Breast epithelium (tissue), 4 donors: ENCODE results near the gene METRNL. TPM values are rescaled to one million over a fixed set of nuclear protein-coding genes. Genes with fewer than 3 reads are reported as not detected.

ENCODE experiments used
- DNase-seq, 2 donors: peaks; one replicate each; pipeline ENCODE4 v3.0.0-alpha.2; 2019; ENCODE audit warnings: low spot score in 2 of 2
- H3K27ac ChIP-seq, 2 donors: fragments of 200-600 bp; sonication (generic) in 1 of 2; one replicate each; pipeline ENCODE4 v1.5.1; 2016 to 2019; ENCODE audit warnings: mild to moderate bottlenecking in 1 of 2
- H3K27me3 ChIP-seq, 2 donors: fragments of 200-600 bp; sonication (generic) in 1 of 2; one replicate each; pipeline versions ENCODE4 v1.5.1 to v1.6.0; 2017 to 2019; ENCODE audit warnings: control low read depth in 1 of 2, mild to moderate bottlenecking in 1 of 2
- H3K36me3 ChIP-seq: fragments of 200-600 bp; one replicate; pipeline ENCODE4 v1.5.1; 2019
- H3K4me1 ChIP-seq, 2 donors: fragments of 200-600 bp; sonication (generic); one replicate each; pipeline ENCODE4 v1.5.1; 2016 to 2019; ENCODE audit warnings: control low read depth in 1 of 2
- H3K4me3 ChIP-seq, 3 donors: fragments of 200-600 bp; sonication (generic); 1 replicate in 2 of 3; 2 replicates in 1 of 3; pipeline ENCODE4 v1.5.1; 2016 to 2019; ENCODE audit warnings: mild to moderate bottlenecking in 3 of 3, moderate library complexity in 2 of 3
- H3K9me3 ChIP-seq, 2 donors: fragments of 200-600 bp; sonication (generic) in 1 of 2; one replicate each; pipeline ENCODE4 v1.5.1; 2016 to 2019; ENCODE audit warnings: control low read depth in 1 of 2
- CTCF ChIP-seq, 3 donors: fragments of 450-650 bp; IDR thresholded peaks; one replicate each; pipeline ENCODE4 v1.5.1; 2016 to 2017; ENCODE audit warnings: antibody characterized with exemption in 3 of 3, mild to moderate bottlenecking in 3 of 3, moderate library complexity in 3 of 3
- POLR2A ChIP-seq: fragments of 450-650 bp; IDR thresholded peaks from one replicate; pipeline ENCODE4 v1.6.1; 2016; ENCODE audit warnings: antibody characterized with exemption, mild to moderate bottlenecking, moderate library complexity
- POLR2AphosphoS5 ChIP-seq, 3 donors: sonication (generic); formaldehyde crosslinking; IDR thresholded peaks; one replicate each; pipeline ENCODE4 v1.6.1; 2017; ENCODE audit warnings: antibody characterized with exemption in 3 of 3
- intact Hi-C: fragments of 100-400 bp; cut with DNase I; formaldehyde crosslinking; loops from one replicate; pipeline ENCODE4 v1.15.1; 2023; ENCODE audit warnings: low total_unique reads
- total RNA-seq, 3 donors: library from RNA; depleted of rRNA; stranded (reverse); fragments of >200 nt; gene quantifications; one replicate each; pipeline ENCODE4 v1.1.0, GENCODE V29; 2016

The METRNL gene
- total RNA-seq, 3 donors from 2014 or later = 41.6 to 102 (median 54.1) TPM

- Histone ChIP-seq H3K27me3 (no peaks in the 10 kb centered on the region), H3K4me1 (peaks cover 0 to 3% of the 10 kb centered on the region in 2 donors), H3K27ac (no peak overlapping the region), H3K9me3 (no peaks in the 10 kb centered on the region), H3K36me3 (no peaks in the 10 kb centered on the region), H3K4me3 (no peak overlapping the region)
- DNase-seq = no peak
- no peak for TF ChIP-seq CTCF (IDR thresholded peaks at IDR 0.05)
- TF ChIP-seq POLR2A = no peak
- no peak for TF ChIP-seq POLR2AphosphoS5 (IDR thresholded peaks at IDR 0.05)
- intact Hi-C loops = no loop called here
Observed at GRCh38 chr17:83076938-83077337, 2.5 kb upstream of the METRNL start.

- no peak overlapping the region for H3K4me3 ChIP-seq
- no peaks in the 10 kb centered on the region for H3K27me3 ChIP-seq
- H3K4me1 ChIP-seq = peaks cover 0 to 3% of the 10 kb centered on the region in 2 donors
- TF ChIP-seq POLR2A = no peak
- TF ChIP-seq POLR2AphosphoS5 (IDR thresholded peaks at IDR 0.05) = no peak
- TF ChIP-seq CTCF (IDR thresholded peaks at IDR 0.05) = no peak
- no peak for DNase-seq
- no peaks in the 10 kb centered on the region for H3K9me3 ChIP-seq
- H3K27ac ChIP-seq = no peak overlapping the region
- no peaks in the 10 kb centered on the region for H3K36me3 ChIP-seq
- intact Hi-C loops = no loop called here
Observed at GRCh38 chr17:83077411-83077810, 2.0 kb upstream of the METRNL start.

GRCh38 chr17:83077939-83078338, 1.5 kb upstream of the METRNL start:
- TF ChIP-seq POLR2A (no peak), CTCF (IDR thresholded peaks at IDR 0.05) (no peak)

GRCh38 chr17:83078378-83079351, 744 bp upstream of the METRNL start:
- TF ChIP-seq POLR2A (no peak), POLR2AphosphoS5 (IDR thresholded peaks at IDR 0.05) (no peak), CTCF (IDR thresholded peaks at IDR 0.05) (no peak)
- H3K4me1 ChIP-seq = no peaks in the 10 kb centered on the region
- intact Hi-C loops = no loop called here
- H3K27me3 ChIP-seq = no peaks in the 10 kb centered on the region
- no peaks in the 10 kb centered on the region for H3K9me3 ChIP-seq
- DNase-seq = peak in 1 of 2 donors; percentile 43
- H3K27ac ChIP-seq = peak overlapping the region; percentile 60 to 95
- no peaks in the 10 kb centered on the region for H3K36me3 ChIP-seq
- peak overlapping the region; percentile 72 to 98 (median 77) for H3K4me3 ChIP-seq

More at GRCh38 chr17:83077939-83078338, 1.5 kb upstream of the METRNL start:
- Histone ChIP-seq H3K9me3 (no peaks in the 10 kb centered on the region), H3K27me3 (no peaks in the 10 kb centered on the region), H3K36me3 (no peaks in the 10 kb centered on the region), H3K4me1 (peaks cover 0 to 3% of the 10 kb centered on the region in 2 donors), H3K4me3 (peak overlapping the region in 1 of 3 donors; percentile 98), H3K27ac (no peak overlapping the region)
- intact Hi-C loops = no loop called here
- no peak for DNase-seq
